A204.1 (cell line): ENCODE measurements around the gene SHBG.

Experiments
- FAIRE-seq: peaks from 2 replicates; lab custom pipeline; 2012; peaks lifted over from hg19 to GRCh38; lab: Jason Lieb, UNC

SHBG gene

GRCh38 chr17:7647018-7647417 lies 17.1 kb downstream of the SHBG start:
- FAIRE-seq, result no peak

DNA sequence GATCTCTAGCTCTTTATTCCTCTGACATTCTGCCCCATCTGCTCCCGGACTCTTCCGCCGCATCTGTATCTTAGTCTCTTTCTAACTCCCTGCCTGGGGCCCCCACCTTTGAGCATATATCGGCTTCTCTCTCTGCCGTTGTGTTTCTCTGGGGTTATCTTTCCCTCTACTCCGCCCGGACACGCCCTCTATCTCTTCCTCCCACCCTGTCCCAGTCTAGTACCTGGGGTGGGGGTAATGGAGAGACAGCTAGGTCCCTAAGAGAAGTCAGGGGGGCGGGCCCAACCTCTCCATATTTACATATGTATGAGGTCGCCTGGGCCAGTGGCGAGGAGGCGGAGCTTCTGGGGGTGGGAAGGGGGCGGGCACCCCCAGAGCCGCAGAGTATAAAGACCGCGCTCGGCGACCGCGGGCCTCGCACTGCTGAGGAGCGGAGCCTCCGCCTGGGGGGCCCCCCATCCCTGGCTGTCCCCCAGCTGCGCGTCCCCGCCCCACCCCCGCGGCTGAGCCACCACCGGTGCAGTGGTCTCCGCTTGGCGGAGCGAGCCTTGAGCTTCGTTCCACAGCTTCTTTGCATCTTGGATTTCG lies 20.7 kb downstream of the SHBG start, which contains the start of gene ATP1B2:
Gene ATP1B2, plus strand, starts transcription at position 418 of the 588 bp plus-strand sequence. CDS start 593 bp downstream, outside the sequence.
- FAIRE-seq, result no peak

DNA sequence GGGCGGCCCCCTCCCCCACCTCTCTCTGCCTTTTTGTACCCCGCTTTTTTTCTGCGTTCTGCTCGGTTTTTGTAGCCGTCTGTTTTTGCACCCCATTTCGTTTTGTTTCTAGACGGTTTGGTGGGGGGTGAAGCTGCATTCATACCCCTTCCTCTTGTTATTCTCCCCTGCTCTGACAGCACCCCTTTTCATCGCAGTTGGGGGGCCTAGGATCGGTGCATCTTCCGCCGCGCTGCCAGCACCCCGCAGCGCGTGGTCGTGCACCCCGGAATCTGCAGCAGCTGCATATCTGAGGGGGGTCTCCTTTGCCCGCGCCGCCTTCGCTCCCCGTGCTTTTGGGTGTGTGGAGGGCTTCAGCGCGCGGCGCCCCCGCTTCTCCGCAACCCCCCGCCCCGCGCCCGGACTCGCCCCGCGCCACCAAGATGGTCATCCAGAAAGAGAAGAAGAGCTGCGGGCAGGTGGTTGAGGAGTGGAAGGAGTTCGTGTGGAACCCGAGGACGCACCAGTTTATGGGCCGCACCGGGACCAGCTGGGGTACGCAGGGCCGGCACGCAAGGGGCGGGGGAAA lies 21.2 kb downstream of the SHBG start:
- no peak for FAIRE-seq

- no peak for FAIRE-seq
These were observed 21.9 kb downstream of the SHBG start for GRCh38 chr17:7651665-7652387.

GRCh38 chr17:7652388-7653356 lies 22.7 kb downstream of the SHBG start:
- FAIRE-seq, result no peak

DNA sequence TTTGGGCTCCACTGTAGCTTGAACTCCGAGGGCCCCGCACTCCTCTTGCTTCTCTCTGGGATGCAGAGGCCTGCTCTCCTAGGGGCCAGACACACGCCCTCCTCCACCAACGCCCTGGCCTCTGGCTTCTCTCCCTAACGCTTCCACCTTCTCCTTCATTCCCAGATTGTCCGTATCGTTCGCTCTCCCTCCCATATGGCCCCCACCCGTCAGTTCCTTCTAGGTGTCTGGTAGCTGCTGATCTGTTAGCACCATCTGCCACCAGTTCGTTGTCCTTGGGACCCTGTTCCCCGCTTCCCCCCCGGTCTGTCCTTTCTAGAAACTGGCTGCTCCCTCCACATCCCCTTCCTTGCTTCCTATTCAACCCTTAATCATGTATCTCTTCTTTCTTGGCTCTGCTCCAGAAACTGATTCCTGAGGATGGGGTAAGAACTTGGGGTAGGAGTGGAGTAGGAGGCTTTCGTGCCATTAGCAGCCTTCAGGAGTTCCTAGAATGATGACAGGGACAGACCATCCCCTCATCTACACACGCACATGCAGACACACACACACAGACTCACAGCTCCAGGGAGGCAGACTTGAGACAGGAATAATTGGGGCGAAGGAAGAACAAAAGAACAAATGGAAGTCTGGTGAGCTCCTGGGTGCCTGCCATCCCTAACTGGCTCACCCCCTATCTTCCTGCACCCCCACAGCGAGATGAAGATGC lies 25.1 kb downstream of the SHBG start:
- no peak for FAIRE-seq

DNA sequence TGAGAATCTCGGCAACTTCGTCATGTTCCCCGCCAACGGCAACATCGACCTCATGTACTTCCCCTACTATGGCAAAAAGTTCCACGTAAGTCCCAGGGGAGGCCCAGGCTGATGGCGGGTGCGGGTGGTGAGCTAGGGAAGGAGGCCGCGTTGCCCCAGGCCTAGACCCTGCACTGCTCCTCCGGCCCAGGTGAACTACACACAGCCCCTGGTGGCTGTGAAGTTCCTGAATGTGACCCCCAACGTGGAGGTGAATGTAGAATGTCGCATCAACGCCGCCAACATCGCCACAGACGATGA lies 25.6 kb downstream of the SHBG start:
- no peak for FAIRE-seq

GRCh38 chr17:7656958-7657609 lies 27.1 kb downstream of the SHBG start:
- no peak for FAIRE-seq

DNA sequence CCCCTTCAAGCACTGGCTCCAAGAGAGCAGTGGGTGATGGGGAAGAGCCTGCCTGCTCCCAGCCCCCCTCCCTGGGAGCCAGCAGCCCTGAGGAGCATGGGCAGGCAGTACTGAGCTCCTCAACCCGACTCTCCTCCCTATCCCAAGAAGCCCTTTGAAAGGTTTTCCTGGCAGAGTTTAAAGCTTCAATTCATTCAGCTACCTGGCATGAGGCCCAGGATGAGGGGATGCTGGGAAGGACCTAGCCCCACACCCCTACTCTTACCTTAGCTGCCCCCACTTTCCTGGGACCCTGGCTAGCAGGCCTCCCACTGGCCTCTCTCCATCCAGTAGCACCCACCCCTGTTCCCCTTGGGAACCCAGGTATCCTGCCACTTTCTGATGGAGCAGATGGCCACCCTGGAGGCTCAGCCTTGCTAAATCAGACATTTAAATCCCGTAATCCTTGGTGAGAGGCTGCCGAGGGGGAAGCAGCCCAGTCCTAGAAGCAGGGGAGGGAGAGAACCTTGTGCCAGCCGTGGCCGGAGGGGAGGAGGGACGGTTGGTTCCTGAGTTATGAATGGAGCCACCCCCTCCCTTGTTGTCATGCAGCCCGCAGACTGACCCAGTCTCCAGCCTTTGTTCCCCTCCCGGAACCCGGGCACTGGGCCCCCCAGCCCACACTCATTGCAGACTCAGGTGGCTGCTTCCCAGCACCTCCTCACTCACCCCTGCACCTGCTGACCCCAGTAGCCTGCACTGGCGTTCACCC lies 37.9 kb downstream of the SHBG start:
- FAIRE-seq, result no peak

DNA sequence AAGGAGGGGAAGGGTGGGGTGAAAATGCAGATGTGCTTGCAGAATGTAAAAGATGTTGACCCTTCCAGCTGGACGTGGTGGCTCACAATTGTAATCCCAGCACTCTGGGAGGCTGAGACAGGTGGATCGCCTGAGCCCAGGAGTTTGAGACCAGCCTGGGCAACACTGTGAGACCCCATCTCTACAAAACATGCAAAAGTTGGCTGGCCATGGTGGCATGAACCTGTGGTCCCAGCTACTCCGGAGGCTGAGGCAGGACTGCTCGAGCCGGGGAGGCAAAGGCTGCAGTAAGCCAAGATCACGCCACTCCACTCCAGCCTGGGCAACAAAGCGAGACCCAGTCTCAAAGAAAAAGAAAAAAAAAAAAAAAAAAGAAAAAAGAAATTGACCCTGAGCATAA lies 38.5 kb downstream of the SHBG start:
- no peak for FAIRE-seq

- no peak for FAIRE-seq
These were observed 43.3 kb downstream of the SHBG start for GRCh38 chr17:7673239-7673638.

DNA sequence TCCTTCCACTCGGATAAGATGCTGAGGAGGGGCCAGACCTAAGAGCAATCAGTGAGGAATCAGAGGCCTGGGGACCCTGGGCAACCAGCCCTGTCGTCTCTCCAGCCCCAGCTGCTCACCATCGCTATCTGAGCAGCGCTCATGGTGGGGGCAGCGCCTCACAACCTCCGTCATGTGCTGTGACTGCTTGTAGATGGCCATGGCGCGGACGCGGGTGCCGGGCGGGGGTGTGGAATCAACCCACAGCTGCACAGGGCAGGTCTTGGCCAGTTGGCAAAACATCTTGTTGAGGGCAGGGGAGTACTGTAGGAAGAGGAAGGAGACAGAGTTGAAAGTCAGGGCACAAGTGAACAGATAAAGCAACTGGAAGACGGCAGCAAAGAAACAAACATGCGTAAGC lies 45.0 kb downstream of the SHBG start:
- no peak for FAIRE-seq

DNA sequence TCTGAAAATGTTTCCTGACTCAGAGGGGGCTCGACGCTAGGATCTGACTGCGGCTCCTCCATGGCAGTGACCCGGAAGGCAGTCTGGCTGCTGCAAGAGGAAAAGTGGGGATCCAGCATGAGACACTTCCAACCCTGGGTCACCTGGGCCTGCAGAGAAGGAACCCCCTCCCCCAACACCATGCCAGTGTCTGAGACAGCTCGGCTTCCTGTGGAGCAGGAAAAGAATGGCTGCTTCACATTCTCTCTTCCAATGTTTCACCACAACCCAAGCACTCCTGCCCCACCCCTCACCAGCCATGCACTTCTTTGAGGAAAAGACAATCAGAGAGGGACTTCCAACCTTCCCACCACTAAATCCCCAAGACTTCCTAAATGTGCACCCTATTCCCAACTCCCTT lies 46.6 kb downstream of the SHBG start:
- no peak for FAIRE-seq

GRCh38 chr17:7677388-7678067 lies 47.6 kb downstream of the SHBG start:
- FAIRE-seq, result no peak
